Activated CD4-positive, alpha-beta memory T cell treated with anti-CD3 and anti-CD28 coated beads, Interleukin-2, amount 10 ng/mL, durations not matched to agents 7 days and 5 days (primary cell): ENCODE measurements around the gene PTN. TPM values are rescaled to one million over a fixed set of nuclear protein-coding genes. Genes with fewer than 3 reads are reported as not detected.
"Not testable (repeated sequence)": the region's sequence is repeated elsewhere in the genome, so short reads cannot be mapped to it uniquely, and the experiment has no call there.

ENCODE experiments used
- CTCF ChIA-PET: fragments of 350-600 bp; sonication (Branson Sonifier 250); formaldehyde crosslinking; loops from one replicate; lab custom pipeline; 2021; ENCODE audit warnings: antibody characterized with exemption, inconsistent platforms; lab: Charles Lee
- POLR2A ChIA-PET: fragments of 350-600 bp; sonication (Branson Sonifier 250); formaldehyde crosslinking; loops from one replicate; lab custom pipeline; 2021; ENCODE audit warnings: antibody characterized with exemption; lab: Charles Lee
- DNase-seq: peaks from one replicate; pipeline ENCODE4 v3.0.0-alpha.2; 2020
- H3K27ac Mint-ChIP-seq: one replicate; pipeline ENCODE4 v1.8.0; 2021; ENCODE audit warnings: mild to moderate bottlenecking, mixed read lengths
- H3K27me3 Mint-ChIP-seq: one replicate; pipeline ENCODE4 v1.8.0; 2021; ENCODE audit warnings: mixed read lengths
- H3K36me3 Mint-ChIP-seq: one replicate; pipeline ENCODE4 v1.8.0; 2021; ENCODE audit warnings: low read depth, mixed read lengths
- H3K4me1 Mint-ChIP-seq: one replicate; pipeline ENCODE4 v1.8.0; 2021; ENCODE audit warnings: mixed read lengths
- H3K4me3 Mint-ChIP-seq: one replicate; pipeline ENCODE4 v1.8.0; 2021; ENCODE audit warnings: mild to moderate bottlenecking, mixed read lengths
- H3K9me3 Mint-ChIP-seq: one replicate; pipeline ENCODE4 v1.8.0; 2021; ENCODE audit warnings: mixed read lengths
- total RNA-seq, 2 experiments: library from RNA; stranded (reverse); gene quantifications; one replicate each; pipeline ENCODE4 v1.2.3, GENCODE V29; 2021

Gene PTN
- total RNA-seq, 2 experiments from 2014 or later, result not detected

GRCh38 chr7:137272249-137272648 lies 71.3 kb downstream of the PTN start:
- no peak overlapping the region for H3K4me3 Mint-ChIP-seq
- H3K27ac Mint-ChIP-seq, result no peak overlapping the region
- peaks cover 8% of the 10 kb centered on the region for H3K9me3 Mint-ChIP-seq
- CTCF ChIA-PET, result no interaction called here
- no peaks in the 10 kb centered on the region for H3K4me1 Mint-ChIP-seq
- POLR2A ChIA-PET, result no interaction called here
- no peaks in the 10 kb centered on the region for H3K36me3 Mint-ChIP-seq
- DNase-seq, result no peak
- no peaks in the 10 kb centered on the region for H3K27me3 Mint-ChIP-seq

- peaks cover 8% of the 10 kb centered on the region for H3K9me3 Mint-ChIP-seq
- H3K4me1 Mint-ChIP-seq, result no peaks in the 10 kb centered on the region
- DNase-seq, result no peak
- H3K27ac Mint-ChIP-seq, result no peak overlapping the region
- no peaks in the 10 kb centered on the region for H3K36me3 Mint-ChIP-seq
- H3K4me3 Mint-ChIP-seq, result no peak overlapping the region
- ChIA-PET CTCF (no interaction called here), POLR2A (no interaction called here)
- no peaks in the 10 kb centered on the region for H3K27me3 Mint-ChIP-seq
Measured at GRCh38 chr7:137269240-137269639, 74.3 kb downstream of the PTN start.

- POLR2A ChIA-PET, DNase-seq, H3K9me3 Mint-ChIP-seq, H3K36me3 Mint-ChIP-seq, H3K27me3 Mint-ChIP-seq, H3K4me3 Mint-ChIP-seq, H3K27ac Mint-ChIP-seq, H3K4me1 Mint-ChIP-seq, CTCF ChIA-PET: not testable (repeated sequence)
Measured at GRCh38 chr7:137268001-137268865, 75.3 kb downstream of the PTN start.

- no peaks in the 10 kb centered on the region for H3K27me3 Mint-ChIP-seq
- DNase-seq, result no peak
- H3K4me3 Mint-ChIP-seq, result no peak overlapping the region
- no peak overlapping the region for H3K27ac Mint-ChIP-seq
- H3K4me1 Mint-ChIP-seq, result no peaks in the 10 kb centered on the region
- POLR2A ChIA-PET, result no interaction called here
- H3K9me3 Mint-ChIP-seq, result peaks cover 8% of the 10 kb centered on the region
- CTCF ChIA-PET, result no interaction called here
- H3K36me3 Mint-ChIP-seq, result no peaks in the 10 kb centered on the region
Measured at GRCh38 chr7:137266764-137267163, 76.8 kb downstream of the PTN start.

GRCh38 chr7:137265480-137265879 lies 78.1 kb downstream of the PTN start:
- CTCF ChIA-PET, POLR2A ChIA-PET, H3K4me1 Mint-ChIP-seq: not testable (repeated sequence)

GRCh38 chr7:137262599-137262998 lies 80.9 kb downstream of the PTN start:
- Mint-ChIP-seq H3K36me3 (no peaks in the 10 kb centered on the region), H3K4me3 (no peak overlapping the region), H3K27me3 (no peaks in the 10 kb centered on the region), H3K9me3 (peaks cover 2% of the 10 kb centered on the region), H3K4me1 (no peaks in the 10 kb centered on the region), H3K27ac (no peak overlapping the region)
- DNase-seq, result no peak
- POLR2A ChIA-PET, result no interaction called here
- CTCF ChIA-PET, result no interaction called here

More at GRCh38 chr7:137265480-137265879, 78.1 kb downstream of the PTN start:
- not testable (repeated sequence) for H3K36me3 Mint-ChIP-seq, H3K9me3 Mint-ChIP-seq, H3K27ac Mint-ChIP-seq, H3K4me3 Mint-ChIP-seq, DNase-seq, H3K27me3 Mint-ChIP-seq

- no peaks in the 10 kb centered on the region for H3K27me3 Mint-ChIP-seq
- H3K9me3 Mint-ChIP-seq, result peaks cover 3% of the 10 kb centered on the region
- no peak for DNase-seq
- CTCF ChIA-PET, result no interaction called here
- POLR2A ChIA-PET, result no interaction called here
- no peak overlapping the region for H3K4me3 Mint-ChIP-seq
- H3K4me1 Mint-ChIP-seq, result no peaks in the 10 kb centered on the region
- H3K36me3 Mint-ChIP-seq, result no peaks in the 10 kb centered on the region
- H3K27ac Mint-ChIP-seq, result no peak overlapping the region
Measured at GRCh38 chr7:137258552-137258951, 85.0 kb downstream of the PTN start.

GRCh38 chr7:137254766-137255165 lies 88.8 kb downstream of the PTN start:
- ChIA-PET CTCF (no interaction called here), POLR2A (no interaction called here)
- H3K36me3 Mint-ChIP-seq, result no peaks in the 10 kb centered on the region
- no peaks in the 10 kb centered on the region for H3K27me3 Mint-ChIP-seq
- H3K27ac Mint-ChIP-seq, result no peak overlapping the region
- H3K4me3 Mint-ChIP-seq, result no peak overlapping the region
- peaks cover 3% of the 10 kb centered on the region for H3K9me3 Mint-ChIP-seq
- H3K4me1 Mint-ChIP-seq, result no peaks in the 10 kb centered on the region
- no peak for DNase-seq

- DNase-seq, result no peak
- H3K27me3 Mint-ChIP-seq, result no peaks in the 10 kb centered on the region
- no peaks in the 10 kb centered on the region for H3K4me1 Mint-ChIP-seq
- H3K36me3 Mint-ChIP-seq, result no peaks in the 10 kb centered on the region
- POLR2A ChIA-PET, result no interaction called here
- CTCF ChIA-PET, result no interaction called here
- H3K27ac Mint-ChIP-seq, result no peak overlapping the region
- peaks cover 3% of the 10 kb centered on the region for H3K9me3 Mint-ChIP-seq
- no peak overlapping the region for H3K4me3 Mint-ChIP-seq
Measured at GRCh38 chr7:137245890-137246289, 97.6 kb downstream of the PTN start.

GRCh38 chr7:137245186-137245585 lies 98.3 kb downstream of the PTN start:
- CTCF ChIA-PET, result no interaction called here
- no peaks in the 10 kb centered on the region for H3K36me3 Mint-ChIP-seq
- no peak for DNase-seq
- H3K4me3 Mint-ChIP-seq, result no peak overlapping the region
- H3K27ac Mint-ChIP-seq, result no peak overlapping the region
- POLR2A ChIA-PET, result no interaction called here
- H3K27me3 Mint-ChIP-seq, result no peaks in the 10 kb centered on the region
- H3K4me1 Mint-ChIP-seq, result no peaks in the 10 kb centered on the region
- H3K9me3 Mint-ChIP-seq, result peaks cover 3% of the 10 kb centered on the region

- CTCF ChIA-PET, result no interaction called here
Measured at GRCh38 chr7:137243741-137244140, 99.8 kb downstream of the PTN start.

GRCh38 chr7:137242616-137243015 lies 100.9 kb downstream of the PTN start:
- POLR2A ChIA-PET, result no interaction called here

More at GRCh38 chr7:137243741-137244140, 99.8 kb downstream of the PTN start:
- Mint-ChIP-seq H3K4me1 (no peaks in the 10 kb centered on the region), H3K9me3 (peaks cover 3% of the 10 kb centered on the region), H3K4me3 (no peak overlapping the region), H3K27ac (no peak overlapping the region), H3K27me3 (no peaks in the 10 kb centered on the region), H3K36me3 (no peaks in the 10 kb centered on the region)
- DNase-seq, result no peak
- POLR2A ChIA-PET, result no interaction called here

GRCh38 chr7:137241655-137242360 lies 101.7 kb downstream of the PTN start:
- Mint-ChIP-seq H3K4me3 (no peak overlapping the region), H3K4me1 (no peaks in the 10 kb centered on the region), H3K27ac (no peak overlapping the region), H3K36me3 (no peaks in the 10 kb centered on the region), H3K27me3 (no peaks in the 10 kb centered on the region), H3K9me3 (no peaks in the 10 kb centered on the region)
- ChIA-PET CTCF (interaction anchor here (0.6 kb wide), 1 partner anchor 1258 kb away, joined by 3 read pairs; no protein-coding TSS in a partner anchor), POLR2A (no interaction called here)
- no peak for DNase-seq

More at GRCh38 chr7:137242616-137243015, 100.9 kb downstream of the PTN start:
- no peak for DNase-seq
- Mint-ChIP-seq H3K9me3 (peaks cover 3% of the 10 kb centered on the region), H3K27ac (no peak overlapping the region), H3K36me3 (no peaks in the 10 kb centered on the region), H3K4me1 (no peaks in the 10 kb centered on the region), H3K27me3 (no peaks in the 10 kb centered on the region), H3K4me3 (no peak overlapping the region)
- CTCF ChIA-PET, result interaction anchor here (0.6 kb wide), 1 partner anchor 1258 kb away, joined by 3 read pairs; no protein-coding TSS in a partner anchor
